ENCODE measurements around the gene TRRAP. TPM values are rescaled to one million over a fixed set of nuclear protein-coding genes. Genes with fewer than 3 reads are reported as not detected.
"Not testable (repeated sequence)": the region's sequence is repeated elsewhere in the genome, so short reads cannot be mapped to it uniquely, and the experiment has no call there.

The TRRAP gene
- total RNA-seq, 4 donors from 2014 or later, result 15.2 to 18.8 (median 17.0) TPM

GRCh38 chr7:99039384-99039891, 161.1 kb downstream of the TRRAP start:
- DNase-seq, result no peak
- Histone ChIP-seq H3K9me3 (no peaks in the 10 kb centered on the region), H3K36me3 (peaks cover 0 to 95% of the 10 kb centered on the region in 2 donors), H3K27ac (no peak overlapping the region), H3K4me1 (no peaks in the 10 kb centered on the region), H3K4me3 (no peak overlapping the region), H3K27me3 (no peaks in the 10 kb centered on the region)
- in situ Hi-C loops (cut with MboI; ENCODE audit: low sequenced_read_pairs in 4 of 4) (no loop called here), intact Hi-C loops (cut with DNase I; ENCODE audit: low total_unique reads) (no loop called here)
- no peak for ATAC-seq
- no peak for TF ChIP-seq POLR2A (IDR thresholded peaks at IDR 0.05)
- no peak for TF ChIP-seq CTCF (IDR thresholded peaks at IDR 0.05 in 4 of 5, conservative IDR thresholded peaks at IDR 0.05 in 1 of 5)

- Histone ChIP-seq H3K27ac (peak overlapping the region; percentile 41 to 73 (median 66)), H3K36me3 (peaks cover 0 to 95% of the 10 kb centered on the region in 2 donors), H3K4me3 (no peak overlapping the region), H3K9me3 (no peaks in the 10 kb centered on the region), H3K4me1 (no peaks in the 10 kb centered on the region), H3K27me3 (no peaks in the 10 kb centered on the region)
- peak; percentile 88 to 94 for ATAC-seq
- no peak for TF ChIP-seq POLR2A (IDR thresholded peaks at IDR 0.05)
- TF ChIP-seq CTCF (IDR thresholded peaks at IDR 0.05 in 4 of 5, conservative IDR thresholded peaks at IDR 0.05 in 1 of 5), result peak; percentile 75 to 87 (median 83)
- peak; percentile 75 to 86 for DNase-seq
- intact Hi-C loops (cut with DNase I; ENCODE audit: low total_unique reads) (loop anchor here (1.0 to 2.0 kb wide), 2 partner anchors 102 to 273 kb away; no protein-coding TSS in a partner anchor), in situ Hi-C loops (cut with MboI; ENCODE audit: low sequenced_read_pairs in 4 of 4) (loop anchor here (5.0 to 10.0 kb wide), 2 partner anchors 104 to 272 kb away; partner anchors contain the start of gene SMURF1 (in 1 of the 4))
These were observed 162.0 kb downstream of the TRRAP start for GRCh38 chr7:99040104-99040958.

GRCh38 chr7:99041526-99041925, 163.2 kb downstream of the TRRAP start:
- Histone ChIP-seq H3K27ac (no peak overlapping the region), H3K9me3 (no peaks in the 10 kb centered on the region), H3K4me3 (no peak overlapping the region), H3K4me1 (no peaks in the 10 kb centered on the region), H3K36me3 (peaks cover 0 to 95% of the 10 kb centered on the region in 2 donors), H3K27me3 (no peaks in the 10 kb centered on the region)
- no peak for DNase-seq
- no peak for ATAC-seq
- intact Hi-C loops (cut with DNase I; ENCODE audit: low total_unique reads), result loop anchor here (2.0 kb wide), 1 partner anchor 101 kb away; no protein-coding TSS in a partner anchor
- in situ Hi-C loops (cut with MboI; ENCODE audit: low sequenced_read_pairs in 4 of 4), result loop anchor here (5.0 to 10.0 kb wide), 2 partner anchors 103 to 271 kb away; partner anchors contain the start of gene SMURF1 (in 1 of the 4)
- no peak for TF ChIP-seq POLR2A (IDR thresholded peaks at IDR 0.05)
- no peak for TF ChIP-seq CTCF (IDR thresholded peaks at IDR 0.05 in 4 of 5, conservative IDR thresholded peaks at IDR 0.05 in 1 of 5)

GRCh38 chr7:99042957-99043356, 164.6 kb downstream of the TRRAP start:
- H3K27ac ChIP-seq, result peak overlapping the region in 1 of 4 donors; percentile 2
- peaks cover 0 to 92% of the 10 kb centered on the region in 2 donors for H3K36me3 ChIP-seq
- H3K4me3 ChIP-seq, result no peak overlapping the region
- ATAC-seq, result no peak
- H3K4me1 ChIP-seq, result no peaks in the 10 kb centered on the region
- in situ Hi-C loops (cut with MboI; ENCODE audit: low sequenced_read_pairs in 4 of 4) (loop anchor here (5.0 to 10.0 kb wide), 2 partner anchors 102 to 269 kb away; partner anchors contain the start of gene SMURF1 (in 1 of the 4)), intact Hi-C loops (cut with DNase I; ENCODE audit: low total_unique reads) (no loop called here)
- H3K9me3 ChIP-seq, result no peaks in the 10 kb centered on the region
- TF ChIP-seq CTCF (IDR thresholded peaks at IDR 0.05 in 4 of 5, conservative IDR thresholded peaks at IDR 0.05 in 1 of 5) (no peak), POLR2A (IDR thresholded peaks at IDR 0.05) (no peak)
- DNase-seq, result no peak
- H3K27me3 ChIP-seq, result no peaks in the 10 kb centered on the region

- peaks cover 0 to 95% of the 10 kb centered on the region in 2 donors for H3K36me3 ChIP-seq
- in situ Hi-C loops (cut with MboI; ENCODE audit: low sequenced_read_pairs in 4 of 4), result loop anchor here (5.0 to 10.0 kb wide), 2 partner anchors 100 to 267 kb away; partner anchors contain the start of gene SMURF1 (in 1 of the 4)
- H3K27ac ChIP-seq; H3K4me1 ChIP-seq; ATAC-seq; intact Hi-C loops (cut with DNase I; ENCODE audit: low total_unique reads); DNase-seq; H3K9me3 ChIP-seq; H3K27me3 ChIP-seq; H3K4me3 ChIP-seq: not testable (repeated sequence)
These were observed 166.5 kb downstream of the TRRAP start for GRCh38 chr7:99044858-99045257.

GRCh38 chr7:99046262-99046661, 167.9 kb downstream of the TRRAP start:
- ATAC-seq; H3K27ac ChIP-seq; H3K9me3 ChIP-seq; DNase-seq; H3K4me3 ChIP-seq; H3K4me1 ChIP-seq; intact Hi-C loops (cut with DNase I; ENCODE audit: low total_unique reads); H3K27me3 ChIP-seq: not testable (repeated sequence)
- peaks cover 1 to 95% of the 10 kb centered on the region in 2 donors for H3K36me3 ChIP-seq
- in situ Hi-C loops (cut with MboI; ENCODE audit: low sequenced_read_pairs in 4 of 4), result loop anchor here in 1 of 4 donors (10.0 kb wide), 1 partner anchor 99 kb away; the partner anchor contains the start of gene SMURF1
